ENCODE measurements around the gene C1orf53.

- TF ChIP-seq REST (IDR thresholded peaks at IDR 0.05; ENCODE audit: low read depth) (no peak), MAX (IDR thresholded peaks at IDR 0.05) (no peak), CEBPB (IDR thresholded peaks at IDR 0.05) (no peak), EP300 (IDR thresholded peaks at IDR 0.05; ENCODE audit: borderline replicate concordance) (no peak), NFIC (IDR thresholded peaks at IDR 0.05) (no peak), YY1 (IDR thresholded peaks at IDR 0.05; ENCODE audit: low read depth) (no peak), FOXM1 (IDR thresholded peaks at IDR 0.05; ENCODE audit: borderline replicate concordance, low read depth) (no peak), RAD21 (IDR thresholded peaks at IDR 0.05; ENCODE audit: low read depth) (no peak)
Measured at GRCh38 chr1:197905699-197906351, 3.4 kb downstream of the C1orf53 start.
